HG03039 (cell line): ENCODE data around the gene PAPPA.

Experiments used
- ATAC-seq: cut with Tn5 transposase; IDR thresholded peaks from one replicate; pipeline ENCODE4 v1.9.1; 2021; ENCODE audit warnings: mild to moderate bottlenecking, moderate library complexity; ENCODE audit not compliant: unreplicated experiment

Gene PAPPA

GRCh38 chr9:116274293-116274692 lies 120.7 kb downstream of the PAPPA start:
- ATAC-seq = no peak

DNA sequence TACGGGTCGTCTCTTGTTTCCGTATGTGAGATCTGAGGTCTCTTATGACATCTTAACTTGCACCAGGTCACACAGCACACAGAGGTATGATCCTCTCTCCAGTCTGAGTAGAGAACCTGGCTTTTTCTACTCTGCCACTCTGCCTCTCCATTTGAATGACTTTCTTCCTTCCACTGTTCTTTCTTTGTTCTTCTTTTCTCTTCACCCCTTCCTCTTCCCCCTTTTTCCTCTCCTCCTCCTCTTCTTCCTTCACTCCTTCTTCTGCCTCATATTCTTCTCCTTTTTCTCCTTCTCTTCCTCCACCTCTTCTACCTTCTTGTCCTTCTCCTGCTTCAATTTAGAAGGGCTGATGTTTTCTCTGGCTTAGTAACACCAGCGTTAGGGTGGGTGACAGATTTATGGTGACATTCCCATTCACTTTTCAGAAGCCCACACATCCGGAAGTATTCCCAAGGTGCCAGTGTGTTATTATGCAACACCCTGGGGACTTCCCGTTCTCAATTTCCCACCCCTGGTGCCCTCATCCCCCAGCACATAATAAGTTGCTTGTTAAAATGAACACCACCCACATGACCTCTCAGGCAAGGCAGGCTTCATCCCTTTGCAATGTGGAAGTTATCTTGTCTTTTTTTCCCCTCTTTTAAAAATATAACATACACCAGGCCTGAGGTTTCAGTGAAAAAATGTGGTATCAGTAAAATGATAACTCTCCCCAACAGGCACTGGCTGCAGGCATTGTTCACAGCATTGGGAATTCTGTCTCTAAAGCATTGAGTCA lies 122.0 kb downstream of the PAPPA start:
- no peak for ATAC-seq

DNA sequence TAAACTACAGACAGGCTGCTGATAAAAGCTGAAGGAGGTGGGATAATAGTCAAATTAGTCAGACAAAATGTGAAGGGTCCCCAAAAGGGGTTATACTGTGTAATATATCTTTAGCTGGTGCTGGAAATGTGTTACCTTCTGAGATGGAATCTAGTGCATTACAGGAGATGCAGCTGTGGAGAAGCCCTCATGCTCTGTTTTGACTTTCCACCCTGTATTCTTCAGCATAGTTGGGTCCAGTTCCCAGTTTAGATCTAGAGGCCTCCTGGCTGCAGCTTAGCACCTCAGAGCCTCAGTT lies 122.6 kb downstream of the PAPPA start:
- ATAC-seq = no peak

DNA sequence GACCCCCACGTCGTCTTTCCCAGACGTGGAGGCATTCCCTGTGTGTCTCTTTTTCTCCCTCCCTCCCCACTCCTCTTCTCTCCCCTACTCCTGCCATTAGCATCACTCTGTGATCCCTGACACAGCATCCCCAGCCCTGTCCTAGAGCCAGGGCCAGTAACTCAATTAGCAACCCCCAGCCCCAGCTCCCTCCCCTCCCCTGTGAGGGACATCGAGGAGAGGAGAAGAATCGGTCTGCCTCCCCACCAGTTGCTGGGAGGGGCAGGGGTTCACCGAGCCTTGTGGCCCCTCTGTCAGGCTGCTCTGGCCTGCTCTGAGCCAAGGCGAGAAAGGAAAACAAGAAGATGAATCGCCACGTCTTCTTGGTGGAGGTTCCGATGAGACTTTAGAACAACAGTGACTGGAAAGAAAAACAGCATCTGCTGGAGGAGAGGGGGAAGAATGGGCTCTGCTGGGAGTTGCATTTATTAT lies 123.1 kb downstream of the PAPPA start:
- ATAC-seq = no peak

DNA sequence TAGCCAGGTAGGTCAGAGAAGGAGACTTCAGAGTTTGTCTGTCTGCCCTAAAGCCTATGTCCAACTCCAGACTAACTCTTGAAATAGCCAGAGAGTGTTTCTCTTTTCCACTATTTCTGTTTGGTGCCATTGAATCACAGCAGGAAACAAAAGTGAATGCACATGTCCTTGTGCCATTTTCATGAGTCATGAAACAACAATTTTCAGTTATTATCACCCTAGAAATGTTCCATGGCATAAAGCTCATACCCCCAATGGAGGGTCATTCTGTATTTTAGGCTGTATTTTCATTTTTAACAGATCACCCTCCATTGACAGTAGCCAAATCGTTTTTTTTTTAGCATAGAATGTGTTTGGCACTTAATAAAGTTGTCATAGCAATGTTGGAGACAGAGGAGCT lies 124.7 kb downstream of the PAPPA start:
- ATAC-seq = no peak

DNA sequence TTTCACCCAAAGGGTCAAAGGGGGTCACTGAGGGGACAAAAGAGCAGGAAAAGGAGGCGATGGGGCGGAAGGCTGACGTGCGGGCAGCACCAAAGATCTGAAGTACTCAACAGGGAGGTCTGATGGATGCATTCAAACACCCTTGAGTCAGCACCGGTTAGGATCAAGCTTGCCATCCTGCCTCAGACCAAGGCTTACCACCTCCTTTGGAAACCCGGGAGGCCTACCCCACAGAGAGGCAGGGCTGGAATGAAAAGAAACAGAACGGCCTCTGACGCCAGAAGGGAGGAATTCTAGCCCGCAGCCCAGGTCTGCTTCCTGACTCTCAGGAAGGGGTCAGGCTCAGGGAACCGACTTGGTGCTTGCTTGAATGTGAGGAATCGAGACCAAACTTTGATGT lies 125.6 kb downstream of the PAPPA start:
- ATAC-seq = no peak

GRCh38 chr9:116280529-116280928 lies 126.9 kb downstream of the PAPPA start:
- no peak for ATAC-seq

DNA sequence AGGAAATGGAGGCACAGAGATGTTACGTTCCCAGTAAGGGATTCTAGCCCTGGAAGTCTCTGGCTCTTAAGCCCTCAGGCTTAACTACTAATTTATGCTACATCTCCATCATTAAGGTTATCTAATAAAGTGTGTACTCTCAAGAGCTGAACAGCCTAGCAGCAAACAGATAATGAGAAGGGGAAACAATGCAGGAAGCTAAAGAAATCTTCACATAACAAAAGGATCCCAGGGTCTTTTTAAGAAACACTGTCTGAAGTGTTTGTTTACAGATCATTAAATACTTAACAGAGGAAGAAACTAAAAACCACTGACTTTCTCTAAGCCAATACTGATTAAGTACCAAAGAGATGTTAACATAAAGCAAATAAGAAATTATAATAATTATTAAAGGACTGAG lies 129.0 kb downstream of the PAPPA start:
- no peak for ATAC-seq

GRCh38 chr9:116284518-116284917 lies 130.9 kb downstream of the PAPPA start:
- no peak for ATAC-seq

GRCh38 chr9:116285320-116285719 lies 131.7 kb downstream of the PAPPA start:
- no peak for ATAC-seq

- no peak for ATAC-seq
Measured at GRCh38 chr9:116286297-116286696, 132.7 kb downstream of the PAPPA start.

- ATAC-seq = no peak
Measured at GRCh38 chr9:116287721-116288120, 134.1 kb downstream of the PAPPA start.

GRCh38 chr9:116288658-116289057 lies 135.1 kb downstream of the PAPPA start:
- ATAC-seq = no peak

GRCh38 chr9:116297346-116297745 lies 143.8 kb downstream of the PAPPA start:
- ATAC-seq = no peak

- no peak for ATAC-seq
Measured at GRCh38 chr9:116298249-116298648, 144.7 kb downstream of the PAPPA start.

DNA sequence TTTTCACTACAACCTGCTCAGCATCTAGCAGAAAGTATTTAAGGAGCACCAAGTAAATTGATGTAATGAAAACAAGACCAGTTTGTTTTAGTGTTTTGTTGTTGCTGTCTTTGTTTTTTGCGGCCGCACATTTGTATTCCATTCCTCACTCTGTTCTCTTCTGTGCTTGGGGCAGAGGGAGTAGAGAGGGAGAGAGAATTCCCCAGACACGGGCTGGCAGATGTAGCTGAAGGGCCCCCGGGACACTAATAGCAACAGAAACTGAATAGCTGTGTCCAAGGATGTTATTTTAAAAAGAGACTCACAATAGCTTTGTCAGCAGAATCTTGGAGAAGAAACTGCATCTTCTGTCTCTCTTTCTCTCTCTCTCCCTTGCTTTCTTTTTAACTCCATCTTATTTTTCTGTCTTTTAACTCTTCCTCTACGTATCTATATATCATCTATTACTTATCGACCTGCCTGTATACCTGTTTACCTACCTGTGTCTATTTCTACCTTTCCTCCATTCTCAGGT lies 145.3 kb downstream of the PAPPA start:
- no peak for ATAC-seq

DNA sequence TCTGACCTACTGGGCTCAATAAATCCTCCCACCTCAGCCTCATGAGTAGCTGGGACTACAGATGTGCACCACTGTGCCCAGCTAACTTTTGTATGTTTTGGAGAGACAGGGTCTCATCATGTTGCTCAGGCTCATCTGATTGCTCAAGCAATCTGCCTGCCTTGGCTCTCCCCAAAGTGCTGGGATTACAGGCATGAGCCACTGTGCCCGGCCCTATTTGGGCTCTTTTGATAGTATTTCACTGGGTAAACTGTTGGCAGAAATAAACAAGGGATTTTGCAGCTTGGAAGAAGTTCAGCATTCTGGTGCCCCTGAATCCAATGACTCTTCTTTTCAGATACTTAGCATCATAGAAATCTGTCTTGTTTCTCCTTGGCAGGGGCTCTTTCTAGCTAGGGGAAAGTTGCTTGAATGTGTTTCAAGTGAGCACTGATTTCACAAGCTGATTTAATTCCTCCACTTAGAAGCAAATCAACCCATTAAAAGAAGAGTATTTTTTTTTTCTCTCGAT lies 146.8 kb downstream of the PAPPA start:
- ATAC-seq = no peak

DNA sequence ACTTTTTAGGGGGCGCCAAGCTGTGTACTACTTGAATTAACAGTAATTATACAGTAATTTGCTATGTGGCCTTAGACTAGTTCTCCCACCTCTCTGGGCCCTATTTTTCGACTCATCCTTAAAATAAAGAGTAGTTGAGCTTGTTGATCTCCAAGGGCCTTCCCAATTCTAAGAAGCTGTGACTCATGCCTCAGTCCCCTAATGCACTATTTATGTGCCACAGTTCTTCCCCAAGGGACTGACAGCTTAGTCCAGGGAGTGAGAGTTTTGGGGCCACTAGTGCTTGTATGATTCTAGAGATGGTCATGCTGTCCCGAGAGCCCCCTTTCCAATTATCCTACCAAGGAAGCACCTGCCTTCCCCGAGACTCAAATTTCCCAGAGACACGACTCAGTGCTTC lies 149.7 kb downstream of the PAPPA start:
- ATAC-seq = no peak

DNA sequence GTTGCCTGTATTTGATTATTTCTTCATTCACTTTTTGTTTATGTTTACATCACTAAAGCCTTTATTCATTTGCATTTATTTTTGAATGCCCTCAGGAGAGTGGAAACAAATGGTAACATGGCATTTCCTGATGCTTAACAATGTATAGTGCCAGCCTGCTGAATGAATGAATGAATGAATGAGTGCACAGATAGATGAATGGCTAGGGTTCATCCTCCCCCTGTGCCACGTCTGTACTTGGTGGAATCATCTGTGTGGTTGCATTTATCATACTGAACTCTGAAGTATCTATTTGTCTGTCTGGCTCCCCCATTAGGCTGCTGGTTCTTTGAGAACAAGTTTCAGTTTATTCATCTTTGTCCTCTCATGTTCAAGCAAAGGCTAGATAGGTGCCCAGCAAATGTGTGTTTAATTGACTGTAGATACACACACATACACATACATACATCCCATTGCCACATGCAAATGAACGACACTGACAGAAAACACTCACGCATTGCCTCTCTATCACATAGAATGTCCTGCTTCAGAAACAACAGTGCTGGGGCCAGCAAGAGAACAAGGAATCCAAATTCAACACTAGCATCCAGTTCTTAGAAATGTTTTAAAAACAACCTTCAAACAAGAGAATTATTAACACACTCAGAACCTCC lies 150.4 kb downstream of the PAPPA start:
- ATAC-seq = no peak

DNA sequence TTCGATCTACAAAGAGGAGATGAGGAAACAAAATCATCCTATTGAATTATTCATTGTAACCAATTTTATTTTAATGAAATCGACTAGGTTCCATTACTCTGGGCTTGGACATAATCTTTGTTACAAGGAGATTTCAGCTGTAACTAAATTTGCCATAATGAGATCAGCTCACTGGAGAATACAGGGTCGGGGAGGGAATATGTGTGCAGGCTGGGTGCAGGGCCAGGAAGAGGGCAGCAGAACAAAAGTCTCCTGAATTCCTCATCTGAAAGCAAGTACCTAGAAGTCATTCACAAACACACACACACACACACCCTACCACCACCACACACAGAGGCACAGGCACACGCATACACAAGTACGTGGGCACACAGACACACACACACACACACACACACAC lies 151.2 kb downstream of the PAPPA start:
- ATAC-seq = no peak

DNA sequence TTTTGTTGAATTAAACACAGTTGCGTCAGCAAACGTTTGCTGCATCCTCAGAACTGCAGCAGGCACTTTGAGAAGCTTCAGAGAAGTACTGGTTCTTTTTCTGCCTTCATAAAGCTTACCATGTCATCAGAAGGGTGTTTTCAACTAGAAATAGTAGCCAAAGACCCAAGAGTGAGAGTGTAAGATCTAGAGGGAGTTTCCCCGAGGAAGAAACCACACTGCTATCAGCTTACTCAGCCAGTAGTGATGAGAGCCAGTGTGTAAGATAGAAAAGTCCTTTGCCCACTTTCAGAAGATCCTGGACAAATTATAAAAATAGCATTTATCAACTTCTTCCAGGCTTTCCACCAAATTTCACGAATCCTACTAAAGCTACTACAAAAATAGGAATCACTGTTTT lies 154.5 kb downstream of the PAPPA start:
- ATAC-seq = no peak

GRCh38 chr9:116309900-116310611 lies 156.5 kb downstream of the PAPPA start:
- ATAC-seq = no peak
